Naive B cell (primary cell): ENCODE data around the gene TP53INP2. TPM values are rescaled to one million over a fixed set of nuclear protein-coding genes. Genes with fewer than 3 reads are reported as not detected.
"Not testable (repeated sequence)": the region's sequence is repeated elsewhere in the genome, so short reads cannot be mapped to it uniquely, and the experiment has no call there.

Source experiments
- ATAC-seq, 2 donors: fragments of 150-1000 bp; cut with Tn5 transposase; 2 replicates each; pipeline ENCODE4 v1.10.0; 2021; ENCODE audit warnings: low read depth in 2 of 2, mild to moderate bottlenecking in 2 of 2, moderate library complexity in 2 of 2
- DNase-seq: peaks from one replicate; pipeline ENCODE4 v3.0.0; 2022
- H3K27ac Mint-ChIP-seq, 6 donors: one replicate each; pipeline ENCODE4 v1.8.0; 2020 to 2022; ENCODE audit warnings: mild to moderate bottlenecking in 6 of 6, mixed read lengths in 6 of 6, moderate library complexity in 5 of 6, inconsistent platforms in 2 of 6
- H3K27me3 Mint-ChIP-seq, 3 donors: one replicate each; pipeline ENCODE4 v1.8.0; 2021 to 2022; ENCODE audit warnings: mixed read lengths in 3 of 3, mild to moderate bottlenecking in 1 of 3
- H3K36me3 Mint-ChIP-seq, 2 donors: one replicate each; pipeline ENCODE4 v1.8.0; 2020 to 2022; ENCODE audit warnings: mixed read lengths in 2 of 2, inconsistent platforms in 1 of 2, mild to moderate bottlenecking in 1 of 2
- H3K4me1 Mint-ChIP-seq, 3 donors: one replicate each; pipeline ENCODE4 v1.8.0; 2020 to 2022; ENCODE audit warnings: mixed read lengths in 3 of 3, inconsistent platforms in 1 of 3, mild to moderate bottlenecking in 1 of 3, moderate library complexity in 1 of 3
- H3K4me3 Mint-ChIP-seq, 8 donors: one replicate each; pipeline ENCODE4 v1.8.0; 2020 to 2022; ENCODE audit warnings: mild to moderate bottlenecking in 8 of 8, mixed read lengths in 8 of 8, moderate library complexity in 8 of 8, inconsistent platforms in 2 of 8
- H3K9me3 Mint-ChIP-seq, 7 donors: one replicate each; pipeline ENCODE4 v1.8.0; 2020 to 2022; ENCODE audit warnings: mixed read lengths in 7 of 7, mild to moderate bottlenecking in 5 of 7, inconsistent platforms in 2 of 7, moderate library complexity in 1 of 7
- polyA plus RNA-seq, 6 donors: library from polyadenylated mRNA; unstranded; fragments of 300-500 nt; fragmentation: Illumina TruSeq; gene quantifications; one replicate each; pipeline ENCODE4 v1.2.3, GENCODE V29; 2021; ENCODE audit warnings: low read depth in 6 of 6

The TP53INP2 gene
- polyA plus RNA-seq, 6 donors from 2014 or later, result 0.57 to 1.7 (median 1.2) TPM

DNA sequence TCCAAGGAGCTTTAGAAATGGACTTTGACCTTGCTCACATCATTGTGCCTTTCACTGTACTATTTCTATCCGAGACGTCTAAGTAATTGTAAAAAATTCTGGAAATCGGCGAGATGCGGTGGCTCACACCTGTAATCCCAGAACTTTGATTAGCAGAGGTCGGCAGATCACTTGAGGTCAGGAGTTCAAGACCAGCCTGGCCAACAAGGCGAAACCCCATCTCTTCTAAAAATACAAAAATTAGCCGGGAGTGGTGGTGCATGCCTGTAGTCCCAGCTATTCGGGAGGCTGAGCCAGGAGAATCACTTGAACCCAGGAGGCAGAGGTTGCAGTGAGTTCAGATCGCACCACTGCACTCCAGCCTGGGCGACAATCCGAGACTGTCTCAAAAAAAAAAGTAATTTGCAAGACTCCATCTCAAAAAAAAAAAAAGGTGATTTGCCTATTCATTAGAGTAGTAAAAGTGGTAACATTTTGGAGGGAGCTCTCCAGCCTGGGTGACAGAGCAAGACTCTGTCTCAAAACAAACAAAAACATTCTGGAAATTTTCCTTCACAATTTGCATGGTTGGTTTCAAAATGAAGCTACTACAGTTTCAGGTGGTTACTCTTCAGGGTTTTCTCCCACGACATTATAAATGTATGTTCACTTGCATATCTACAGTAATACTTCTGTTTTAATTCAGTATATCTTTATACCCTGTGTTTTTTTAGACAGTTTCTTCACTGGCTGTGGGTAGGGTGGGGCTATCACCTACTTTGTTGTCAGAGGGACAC lies 15.3 kb downstream of the TP53INP2 start:
- not testable (repeated sequence) for H3K27me3 Mint-ChIP-seq, H3K4me1 Mint-ChIP-seq, H3K4me3 Mint-ChIP-seq, H3K9me3 Mint-ChIP-seq, DNase-seq, ATAC-seq
- peaks cover 7 to 24% of the 10 kb centered on the region in 2 donors for H3K36me3 Mint-ChIP-seq
- peak overlapping the region in 1 of 6 donors; percentile 73 for H3K27ac Mint-ChIP-seq

DNA sequence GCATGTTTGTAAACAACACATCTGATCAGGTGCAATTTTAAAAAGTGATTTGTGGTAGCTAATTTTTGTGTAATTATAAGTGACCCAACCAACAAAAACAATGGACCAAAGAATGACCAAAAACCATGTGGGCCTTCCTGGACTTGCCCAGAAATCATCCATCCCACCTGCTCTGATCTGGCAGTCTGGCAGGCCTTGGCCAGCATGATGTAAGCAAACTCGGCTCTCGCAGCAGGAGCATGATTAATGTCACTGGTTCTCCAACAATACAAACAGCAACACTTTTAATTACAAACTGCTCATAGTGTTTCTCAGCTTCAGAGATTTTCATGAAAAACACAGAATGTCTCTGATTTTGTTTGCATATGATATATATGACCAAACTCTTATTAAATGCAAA lies 16.1 kb downstream of the TP53INP2 start:
- no peaks in the 10 kb centered on the region for H3K9me3 Mint-ChIP-seq
- peaks cover 7 to 17% of the 10 kb centered on the region in 2 donors for H3K36me3 Mint-ChIP-seq
- no peak for ATAC-seq
- no peaks in the 10 kb centered on the region for H3K27me3 Mint-ChIP-seq
- no peak overlapping the region for H3K4me3 Mint-ChIP-seq
- H3K27ac Mint-ChIP-seq, result no peak overlapping the region
- H3K4me1 Mint-ChIP-seq, result peaks cover 0 to 2% (median 0%) of the 10 kb centered on the region in 3 donors
- DNase-seq, result no peak

- not testable (repeated sequence) for H3K9me3 Mint-ChIP-seq, ATAC-seq, H3K27me3 Mint-ChIP-seq, DNase-seq, H3K4me3 Mint-ChIP-seq, H3K4me1 Mint-ChIP-seq
- Mint-ChIP-seq H3K36me3 (peaks cover 20 to 22% of the 10 kb centered on the region in 2 donors), H3K27ac (peak overlapping the region in 1 of 6 donors; percentile 60)
Observed at GRCh38 chr20:34722560-34722959, 18.4 kb downstream of the TP53INP2 start.

- no peak overlapping the region for H3K27ac Mint-ChIP-seq
- H3K4me3 Mint-ChIP-seq, result no peak overlapping the region
Observed at GRCh38 chr20:34724172-34724571, 20.0 kb downstream of the TP53INP2 start.

DNA sequence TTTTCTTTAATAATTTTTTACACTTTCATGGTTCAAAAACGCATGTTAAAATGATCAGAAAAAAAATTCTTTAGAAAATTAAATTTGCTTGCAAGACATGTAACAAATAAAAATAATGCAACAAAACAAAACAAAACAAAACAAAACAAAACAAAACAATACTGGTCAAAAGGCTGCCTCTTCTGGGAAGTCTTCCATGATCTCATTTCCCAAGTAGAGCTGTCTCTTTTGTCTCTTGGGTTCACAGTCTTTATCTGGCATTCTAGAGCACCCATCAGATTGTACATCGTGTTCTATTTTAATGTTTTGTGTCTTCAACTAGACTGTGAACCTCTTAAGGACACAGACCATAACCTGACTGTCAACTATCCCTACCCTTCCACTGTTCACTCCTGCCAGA lies 25.3 kb downstream of the TP53INP2 start:
- no peak overlapping the region for H3K4me3 Mint-ChIP-seq
- DNase-seq (no peak), ATAC-seq (no peak)
- H3K27ac Mint-ChIP-seq, result peak overlapping the region in 1 of 6 donors; percentile 42
- H3K27me3 Mint-ChIP-seq, result no peaks in the 10 kb centered on the region
- H3K4me1 Mint-ChIP-seq, result no peaks in the 10 kb centered on the region
- peaks cover 23 to 34% of the 10 kb centered on the region in 2 donors for H3K36me3 Mint-ChIP-seq
- H3K9me3 Mint-ChIP-seq, result no peaks in the 10 kb centered on the region

More at GRCh38 chr20:34724172-34724571, 20.0 kb downstream of the TP53INP2 start:
- H3K4me1 Mint-ChIP-seq, result peaks cover 0 to 2% (median 0%) of the 10 kb centered on the region in 3 donors
- DNase-seq (no peak), ATAC-seq (no peak)
- H3K9me3 Mint-ChIP-seq, result no peaks in the 10 kb centered on the region
- H3K27me3 Mint-ChIP-seq, result no peaks in the 10 kb centered on the region
- H3K36me3 Mint-ChIP-seq, result peaks cover 20 to 21% of the 10 kb centered on the region in 2 donors

DNA sequence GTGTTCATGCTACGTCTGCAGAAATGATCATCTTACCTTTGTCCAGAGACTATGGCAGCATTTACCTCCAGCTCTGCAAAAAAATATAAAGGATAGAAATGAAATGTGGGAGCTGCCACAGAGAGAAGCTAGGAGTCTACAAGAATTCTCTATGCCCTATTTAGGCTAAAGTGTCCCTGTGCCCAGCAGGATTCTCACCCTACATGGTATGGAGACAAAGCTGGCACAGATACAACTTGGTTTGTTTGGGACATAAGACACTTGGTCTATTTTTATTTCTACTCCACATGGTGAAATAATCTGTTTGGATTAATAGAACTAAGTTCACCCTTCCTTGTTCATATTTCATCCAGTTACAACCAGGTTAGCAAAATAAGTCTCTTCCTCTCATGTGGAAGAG lies 28.4 kb downstream of the TP53INP2 start:
- no peaks in the 10 kb centered on the region for H3K27me3 Mint-ChIP-seq
- no peak overlapping the region for H3K27ac Mint-ChIP-seq
- no peak overlapping the region for H3K4me3 Mint-ChIP-seq
- DNase-seq (no peak), ATAC-seq (no peak)
- peaks cover 12 to 14% of the 10 kb centered on the region in 2 donors for H3K36me3 Mint-ChIP-seq
- no peaks in the 10 kb centered on the region for H3K9me3 Mint-ChIP-seq
- H3K4me1 Mint-ChIP-seq, result no peaks in the 10 kb centered on the region

DNA sequence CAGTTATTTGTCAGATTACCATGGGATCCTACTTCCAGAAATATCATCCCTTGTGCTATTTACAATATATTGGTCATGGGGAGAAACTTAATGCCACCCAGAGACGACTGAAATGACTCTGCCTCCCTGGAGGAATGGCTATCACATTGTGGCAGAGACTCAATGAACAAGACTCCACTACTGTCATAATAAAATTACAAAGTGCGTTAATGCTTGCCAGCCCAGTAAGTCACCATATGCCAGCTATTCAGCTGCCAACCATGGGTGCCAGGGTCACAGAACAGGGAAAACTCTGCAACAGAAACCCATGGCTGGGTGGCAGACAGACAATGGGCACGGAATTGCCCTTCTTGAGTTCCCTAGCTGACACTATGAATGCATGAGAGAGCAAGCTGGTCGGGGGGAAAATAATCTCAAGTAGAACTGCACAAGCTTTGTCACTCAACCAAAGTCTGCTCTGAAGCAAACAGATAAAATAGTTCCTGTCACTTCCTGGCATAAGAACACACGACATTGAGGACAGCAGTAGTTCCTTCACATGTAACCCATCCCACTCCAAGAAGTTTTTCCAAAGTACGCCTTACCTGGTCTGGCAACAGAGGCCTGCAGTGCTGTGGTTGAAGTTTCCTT lies 32.1 kb downstream of the TP53INP2 start:
- Mint-ChIP-seq H3K36me3 (peaks cover 14 to 23% of the 10 kb centered on the region in 2 donors), H3K27me3 (no peaks in the 10 kb centered on the region), H3K9me3 (no peaks in the 10 kb centered on the region), H3K27ac (no peak overlapping the region), H3K4me1 (no peaks in the 10 kb centered on the region), H3K4me3 (peak overlapping the region in 1 of 8 donors; percentile 76)
- ATAC-seq (no peak), DNase-seq (no peak)

DNA sequence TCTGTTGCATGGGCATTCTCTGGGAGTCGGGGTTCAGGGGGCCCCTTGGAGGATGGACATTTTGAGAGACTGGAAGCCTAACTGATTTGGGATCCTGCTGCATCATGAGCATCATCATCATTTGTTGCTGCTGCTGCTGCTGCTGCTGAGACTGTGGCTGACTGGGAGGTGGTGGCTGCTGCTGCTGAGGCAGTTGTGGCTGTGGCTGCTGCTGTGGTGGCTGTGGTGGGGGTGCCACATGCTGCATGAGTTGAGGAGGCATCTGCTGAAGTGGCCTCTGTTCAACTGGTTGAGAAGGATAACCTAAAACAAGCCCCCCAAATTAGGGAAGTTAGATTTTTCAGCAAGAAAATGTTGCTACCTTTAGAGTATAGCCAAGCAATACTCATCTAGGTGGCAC lies 38.9 kb downstream of the TP53INP2 start:
- Mint-ChIP-seq H3K36me3 (peaks cover 16 to 24% of the 10 kb centered on the region in 2 donors), H3K27me3 (no peaks in the 10 kb centered on the region), H3K4me1 (no peaks in the 10 kb centered on the region), H3K4me3 (no peak overlapping the region), H3K9me3 (no peaks in the 10 kb centered on the region), H3K27ac (peak overlapping the region in 1 of 6 donors; percentile 13)
- DNase-seq (no peak), ATAC-seq (no peak)

- Mint-ChIP-seq H3K27ac (no peak overlapping the region), H3K9me3 (no peaks in the 10 kb centered on the region), H3K27me3 (no peaks in the 10 kb centered on the region), H3K36me3 (peaks cover 16 to 31% of the 10 kb centered on the region in 2 donors), H3K4me3 (no peak overlapping the region), H3K4me1 (no peaks in the 10 kb centered on the region)
- DNase-seq, result no peak
- no peak for ATAC-seq
Observed at GRCh38 chr20:34744340-34744739, 40.2 kb downstream of the TP53INP2 start.

DNA sequence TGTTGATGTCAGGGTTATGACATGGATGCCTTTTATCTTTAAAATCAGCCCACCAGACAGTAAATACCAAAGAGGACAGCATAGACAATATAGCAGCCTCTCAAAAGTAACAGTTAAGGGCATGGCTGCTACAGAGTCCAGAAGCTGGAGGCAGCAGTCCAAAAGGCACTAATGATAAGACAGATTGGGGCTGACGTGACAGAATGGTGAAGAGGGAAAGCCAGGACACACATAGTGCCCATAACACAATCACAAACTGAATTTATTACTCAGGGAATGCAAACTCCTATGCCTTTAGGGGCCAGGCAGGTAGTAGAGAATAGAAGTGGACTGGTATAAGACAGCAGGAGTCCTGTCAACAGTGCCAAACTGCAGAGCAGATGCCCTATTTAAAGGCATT lies 40.7 kb downstream of the TP53INP2 start:
- H3K27ac Mint-ChIP-seq, result no peak overlapping the region
- no peaks in the 10 kb centered on the region for H3K4me1 Mint-ChIP-seq
- H3K4me3 Mint-ChIP-seq, result no peak overlapping the region
- no peaks in the 10 kb centered on the region for H3K27me3 Mint-ChIP-seq
- DNase-seq (no peak), ATAC-seq (no peak)
- H3K36me3 Mint-ChIP-seq, result peaks cover 17 to 32% of the 10 kb centered on the region in 2 donors
- H3K9me3 Mint-ChIP-seq, result no peaks in the 10 kb centered on the region

- Mint-ChIP-seq H3K27me3 (no peaks in the 10 kb centered on the region), H3K36me3 (peaks cover 19% of the 10 kb centered on the region in 2 donors), H3K4me1 (no peaks in the 10 kb centered on the region), H3K4me3 (no peak overlapping the region), H3K9me3 (no peaks in the 10 kb centered on the region), H3K27ac (no peak overlapping the region)
- no peak for ATAC-seq
- no peak for DNase-seq
Observed at GRCh38 chr20:34746674-34747073, 42.5 kb downstream of the TP53INP2 start.

- peaks cover 18 to 21% of the 10 kb centered on the region in 2 donors for H3K36me3 Mint-ChIP-seq
- no peak for DNase-seq
- H3K9me3 Mint-ChIP-seq, result no peaks in the 10 kb centered on the region
- no peaks in the 10 kb centered on the region for H3K27me3 Mint-ChIP-seq
- ATAC-seq, result no peak
- no peak overlapping the region for H3K4me3 Mint-ChIP-seq
- no peaks in the 10 kb centered on the region for H3K4me1 Mint-ChIP-seq
- H3K27ac Mint-ChIP-seq, result peak overlapping the region in 1 of 6 donors; percentile 4
Observed at GRCh38 chr20:34747479-34747878, 43.3 kb downstream of the TP53INP2 start.

DNA sequence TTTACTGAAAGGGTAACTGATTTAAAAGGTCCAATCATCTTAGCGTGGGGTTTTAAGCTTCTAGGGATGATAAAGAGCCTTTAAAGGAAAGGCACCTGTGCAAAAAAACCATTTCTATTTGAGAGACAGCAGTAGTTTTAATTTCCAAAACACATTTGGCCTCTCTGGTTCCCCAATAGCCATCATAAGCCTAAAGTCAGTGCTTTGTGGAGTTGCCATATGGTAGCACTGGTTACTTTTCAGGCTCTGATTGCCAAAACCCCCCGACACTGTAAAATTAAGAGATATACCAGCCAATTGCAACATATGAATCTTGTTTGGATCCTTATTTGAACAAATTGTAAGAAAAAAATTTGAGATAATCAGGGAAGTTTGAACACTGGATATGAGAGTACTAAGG lies 44.6 kb downstream of the TP53INP2 start:
- no peak for DNase-seq
- Mint-ChIP-seq H3K4me1 (no peaks in the 10 kb centered on the region), H3K4me3 (no peak overlapping the region), H3K27me3 (no peaks in the 10 kb centered on the region), H3K27ac (no peak overlapping the region), H3K9me3 (no peaks in the 10 kb centered on the region), H3K36me3 (peaks cover 15 to 16% of the 10 kb centered on the region in 2 donors)
- no peak for ATAC-seq

DNA sequence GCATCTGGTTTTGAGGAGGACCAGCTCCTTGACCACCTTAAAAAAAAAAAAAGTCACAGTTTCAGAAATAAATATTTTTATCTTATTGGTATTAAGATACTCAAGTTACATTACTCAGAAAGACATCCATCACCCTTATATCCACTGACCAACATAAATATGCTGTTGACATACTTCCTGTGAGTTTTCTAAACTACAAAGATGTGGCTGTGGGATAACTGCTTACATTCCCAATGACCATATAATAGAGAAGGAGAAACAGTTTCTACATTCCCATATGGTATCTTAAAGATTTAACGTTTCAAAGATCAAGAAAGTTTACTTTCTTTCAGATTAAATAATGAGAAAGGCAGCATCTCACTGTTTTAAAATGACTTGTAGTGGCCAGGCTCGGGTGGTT lies 46.3 kb downstream of the TP53INP2 start:
- ATAC-seq, result no peak
- no peaks in the 10 kb centered on the region for H3K27me3 Mint-ChIP-seq
- peaks cover 22 to 27% of the 10 kb centered on the region in 2 donors for H3K36me3 Mint-ChIP-seq
- no peak overlapping the region for H3K4me3 Mint-ChIP-seq
- H3K4me1 Mint-ChIP-seq, result no peaks in the 10 kb centered on the region
- H3K27ac Mint-ChIP-seq, result no peak overlapping the region
- H3K9me3 Mint-ChIP-seq, result no peaks in the 10 kb centered on the region
- DNase-seq, result no peak
